Epithelial cell of proximal tubule (primary cell): ENCODE results near the gene ACO2. TPM values are rescaled to one million over a fixed set of nuclear protein-coding genes. Genes with fewer than 3 reads are reported as not detected.
"Not testable (repeated sequence)": the region's sequence is repeated elsewhere in the genome, so short reads cannot be mapped to it uniquely, and the experiment has no call there.

Experiments used
- DNase-seq: peaks from one replicate; pipeline ENCODE4 v3.0.0-alpha.2; 2011; ENCODE audit warnings: low read depth
- H3K4me3 ChIP-seq: 2 replicates; pipeline ENCODE4 v1.5.1; 2011; ENCODE audit warnings: low read depth, mild to moderate bottlenecking, low read length
- total RNA-seq: library from RNA; depleted of rRNA; stranded (reverse); fragments of >200 nt; gene quantifications from 2 replicates; pipeline ENCODE4 v1.2.3, GENCODE V29; 2015
- TF ChIP-seq, protein P1 (sequence below): conservative IDR thresholded peaks from 2 replicates; pipeline ENCODE4 v1.5.1; 2012; ENCODE audit warnings: low read depth, mild to moderate bottlenecking, low read length

Gene ACO2
- total RNA-seq: 58.8 and 81.8 TPM in 2 replicates

DNA sequence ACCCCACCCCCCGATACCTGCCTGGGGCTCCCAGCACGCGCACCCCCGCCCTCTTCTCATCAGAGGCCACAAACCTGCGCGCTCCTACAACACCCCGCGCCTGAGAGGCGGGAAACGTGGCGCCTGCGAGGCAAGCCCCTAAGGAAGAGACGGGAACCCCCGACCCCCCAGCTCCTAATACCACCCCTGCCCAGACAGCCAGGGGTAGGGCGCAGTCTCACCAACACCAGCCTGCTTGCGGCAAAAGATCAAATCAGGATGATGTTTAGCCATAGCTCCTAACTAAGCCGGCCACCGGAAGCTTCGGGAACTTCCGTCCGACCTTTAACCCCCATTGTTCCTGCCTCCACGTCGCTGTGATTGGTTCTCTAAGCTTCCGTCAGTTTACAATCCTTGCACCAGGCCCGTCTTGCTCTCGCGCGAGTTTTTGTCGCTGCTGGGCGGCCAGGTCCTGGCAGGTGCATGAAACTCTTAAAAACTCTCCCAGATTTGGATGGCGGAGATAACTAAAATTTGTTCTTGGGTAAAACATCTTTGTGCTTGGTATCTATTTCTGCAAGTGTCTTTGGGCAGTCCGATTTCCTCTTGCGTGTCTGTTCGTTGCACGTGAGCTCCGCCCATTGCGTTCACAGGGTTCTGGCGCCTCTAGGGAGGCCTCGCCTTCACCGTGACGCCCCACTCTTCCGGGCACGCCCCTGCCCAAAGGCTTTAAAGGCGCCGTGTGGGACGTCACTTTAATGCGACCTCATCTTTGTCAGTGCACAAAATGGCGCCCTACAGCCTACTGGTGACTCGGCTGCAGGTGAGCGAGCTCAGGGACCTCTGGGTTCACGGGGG, at the start of gene ACO2, which contains the start of gene PHF5A:
ACO2 (plus strand) TSS at position 737 of the 837 bp plus-strand sequence; CDS start at position 767, 30 bp downstream.
PHF5A (minus strand) TSS at position 312 of the 837 bp plus-strand sequence; CDS start at position 273, 39 bp downstream.
- TF ChIP-seq, protein P1, sequence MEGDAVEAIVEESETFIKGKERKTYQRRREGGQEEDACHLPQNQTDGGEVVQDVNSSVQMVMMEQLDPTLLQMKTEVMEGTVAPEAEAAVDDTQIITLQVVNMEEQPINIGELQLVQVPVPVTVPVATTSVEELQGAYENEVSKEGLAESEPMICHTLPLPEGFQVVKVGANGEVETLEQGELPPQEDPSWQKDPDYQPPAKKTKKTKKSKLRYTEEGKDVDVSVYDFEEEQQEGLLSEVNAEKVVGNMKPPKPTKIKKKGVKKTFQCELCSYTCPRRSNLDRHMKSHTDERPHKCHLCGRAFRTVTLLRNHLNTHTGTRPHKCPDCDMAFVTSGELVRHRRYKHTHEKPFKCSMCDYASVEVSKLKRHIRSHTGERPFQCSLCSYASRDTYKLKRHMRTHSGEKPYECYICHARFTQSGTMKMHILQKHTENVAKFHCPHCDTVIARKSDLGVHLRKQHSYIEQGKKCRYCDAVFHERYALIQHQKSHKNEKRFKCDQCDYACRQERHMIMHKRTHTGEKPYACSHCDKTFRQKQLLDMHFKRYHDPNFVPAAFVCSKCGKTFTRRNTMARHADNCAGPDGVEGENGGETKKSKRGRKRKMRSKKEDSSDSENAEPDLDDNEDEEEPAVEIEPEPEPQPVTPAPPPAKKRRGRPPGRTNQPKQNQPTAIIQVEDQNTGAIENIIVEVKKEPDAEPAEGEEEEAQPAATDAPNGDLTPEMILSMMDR: no peak
- peak within 1 kb of the TSS; percentile 83 for H3K4me3 ChIP-seq
- peak; percentile 94 for DNase-seq

DNA sequence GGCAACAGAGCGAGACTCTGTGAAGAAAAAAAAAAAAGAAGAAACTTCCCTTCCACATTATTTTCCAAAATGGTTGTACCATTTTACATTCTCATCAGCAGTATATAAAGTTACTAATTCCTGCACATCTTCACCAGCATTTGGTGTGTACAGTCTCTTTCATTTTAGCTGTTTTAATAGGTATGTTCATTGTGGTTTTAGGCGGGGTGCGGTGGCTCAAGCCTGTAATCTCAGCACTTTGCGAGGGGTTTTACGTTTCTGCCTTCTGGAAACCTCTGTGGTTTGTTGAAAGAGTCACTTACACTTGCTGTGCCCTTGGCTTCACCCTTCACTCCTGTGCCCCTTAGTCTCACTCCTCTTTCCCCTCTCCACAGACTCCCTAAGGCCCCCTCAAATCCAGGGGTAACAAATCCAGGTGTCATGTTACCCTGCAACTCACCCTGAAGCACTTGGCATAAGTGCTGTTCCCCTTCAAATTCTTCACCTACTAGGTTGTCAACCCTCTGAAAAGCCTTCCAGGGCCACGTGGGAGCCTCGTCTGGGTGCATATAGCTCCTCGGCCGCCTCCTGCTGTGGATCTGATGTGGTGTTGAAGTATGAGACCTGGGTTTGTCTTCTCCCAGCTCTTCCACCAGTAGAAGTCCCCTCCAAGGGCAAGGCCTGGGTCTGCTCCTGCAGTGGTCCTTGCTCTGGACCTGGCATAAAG, 43.1 kb upstream of the ACO2 start:
- TF ChIP-seq, protein P1: no peak
- DNase-seq: no peak
- no peak overlapping the region for H3K4me3 ChIP-seq

DNA sequence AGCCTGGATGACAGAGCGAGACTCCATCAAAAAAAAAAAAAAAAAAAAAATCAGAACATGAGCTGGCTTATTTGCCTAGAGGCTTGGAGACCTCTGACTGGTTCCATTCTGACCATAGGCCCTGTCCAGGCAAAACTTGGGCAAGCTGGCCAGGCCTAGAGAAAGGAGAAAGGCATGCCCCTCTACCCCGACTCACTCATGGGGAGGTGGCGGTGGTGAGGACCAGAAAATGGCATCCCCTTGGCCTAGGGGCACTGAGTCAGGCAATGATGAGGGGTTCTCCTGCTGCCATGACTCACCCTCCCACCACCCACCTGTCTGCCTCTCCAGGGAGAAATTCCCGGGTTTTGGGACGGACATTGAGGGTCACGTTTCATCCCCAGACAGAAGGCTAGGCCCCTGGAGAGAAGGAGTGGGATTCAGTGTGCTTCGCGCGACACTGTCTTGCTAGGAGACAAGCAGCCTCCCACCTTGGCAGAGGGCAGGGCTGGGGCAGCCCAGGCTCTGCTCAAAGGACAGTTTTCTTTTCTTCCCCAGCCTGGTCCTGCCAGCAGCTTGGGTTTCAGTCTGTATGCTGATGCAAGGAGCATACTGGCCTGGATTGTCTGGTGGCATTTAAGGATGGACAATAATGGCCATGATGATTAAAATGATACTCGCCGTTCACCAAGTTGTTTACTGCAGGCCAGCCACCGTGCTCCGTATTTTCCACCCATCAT, 39.5 kb upstream of the ACO2 start:
- no peak for DNase-seq
- no peak overlapping the region for H3K4me3 ChIP-seq
- TF ChIP-seq, protein P1: no peak

DNA sequence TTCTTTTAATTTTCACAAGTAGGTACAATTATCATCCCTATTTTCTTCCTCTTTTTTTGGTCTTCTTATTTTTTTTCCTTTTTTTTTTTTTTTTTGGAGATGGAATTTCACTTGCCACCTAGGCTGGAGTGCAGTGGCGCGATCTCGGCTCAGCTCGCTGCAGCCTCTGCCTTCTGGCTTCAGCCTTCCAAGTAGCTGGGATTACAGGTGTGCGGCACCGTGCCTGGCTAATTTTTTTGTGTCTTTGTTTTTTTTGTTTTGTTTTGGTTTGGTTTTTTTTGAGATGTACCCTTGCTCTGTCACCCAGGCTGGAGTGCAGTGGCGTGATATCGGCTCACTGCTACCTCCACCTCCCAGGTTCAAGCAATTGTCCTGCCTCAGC, 39.0 kb upstream of the ACO2 start:
- TF ChIP-seq, protein P1: no peak
- no peak overlapping the region for H3K4me3 ChIP-seq
- DNase-seq: no peak

DNA sequence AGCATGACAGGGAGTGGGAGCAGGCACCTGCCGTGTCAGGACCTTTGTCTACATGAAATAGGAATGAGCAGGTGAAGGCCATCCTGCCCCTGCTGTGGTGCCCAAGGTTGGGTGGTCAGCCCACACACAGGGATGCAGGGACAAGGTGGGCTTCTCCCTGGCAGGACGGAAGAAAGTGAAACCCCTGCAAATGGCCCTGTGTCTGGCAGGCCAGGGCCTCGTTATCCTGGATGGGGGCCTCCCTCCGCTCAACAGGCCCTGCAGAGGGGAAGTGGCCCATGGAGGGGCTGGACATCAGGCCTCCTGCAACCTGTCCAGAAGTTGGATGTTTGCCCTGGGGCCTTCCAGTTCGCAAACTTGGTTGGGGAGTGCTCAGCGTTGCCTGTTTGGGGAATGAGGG, 37.3 kb upstream of the ACO2 start:
- TF ChIP-seq, protein P1: no peak
- DNase-seq: no peak
- no peak overlapping the region for H3K4me3 ChIP-seq

DNA sequence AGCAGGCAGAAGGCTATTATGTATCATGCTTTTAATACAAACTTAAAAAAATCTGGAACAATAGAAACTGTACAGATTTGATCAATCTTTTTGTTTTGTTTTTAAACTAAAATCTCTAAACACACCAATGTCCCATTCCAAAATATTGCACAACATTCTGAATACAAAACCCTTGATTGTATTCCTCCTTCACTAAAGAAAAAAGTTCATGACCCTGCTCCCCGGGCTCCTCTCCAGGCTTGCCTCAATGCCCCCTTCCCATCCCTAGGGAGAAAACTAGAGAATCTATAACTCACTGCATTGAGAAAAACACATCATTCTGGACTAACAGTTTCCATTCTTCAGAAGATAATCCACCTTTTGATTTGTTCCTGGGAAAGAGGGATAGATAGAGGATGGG, 35.4 kb upstream of the ACO2 start:
- H3K4me3 ChIP-seq, DNase-seq: not testable (repeated sequence)

DNA sequence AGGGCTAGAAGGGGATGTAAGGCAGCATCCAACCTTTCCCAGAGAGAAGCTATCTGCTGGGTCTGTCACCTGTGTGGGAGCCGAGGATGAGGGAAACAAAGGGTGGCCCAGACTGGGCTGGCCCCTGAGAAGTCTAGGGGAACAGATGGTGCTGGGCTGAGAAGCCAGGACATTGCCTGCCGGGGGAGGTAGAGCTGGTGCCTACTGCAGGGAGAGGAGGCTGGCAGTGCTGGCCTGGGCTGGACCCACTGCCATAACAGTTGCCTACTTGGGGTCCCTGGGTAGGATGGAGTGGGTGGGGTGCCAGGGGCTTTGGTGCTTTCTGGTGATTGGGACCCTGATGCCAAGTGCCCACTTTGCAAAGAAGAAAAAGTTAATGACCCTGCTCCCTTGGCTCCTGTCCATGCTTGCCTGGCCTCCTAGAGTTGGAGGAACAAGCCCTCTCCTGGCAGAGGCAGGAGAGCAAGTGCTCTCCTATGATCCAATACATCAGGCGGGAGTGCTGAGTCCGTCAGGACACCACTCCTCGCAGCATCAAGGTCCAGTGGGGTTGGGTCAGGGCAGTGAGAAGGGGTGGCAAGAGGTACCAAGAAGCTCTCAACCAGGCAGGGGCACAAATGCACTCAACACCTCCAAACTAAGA, 34.4 kb upstream of the ACO2 start:
- not testable (repeated sequence) for DNase-seq, H3K4me3 ChIP-seq
